Keratinocyte (primary cell): ENCODE data around the gene ESM1.

Experiments used
- EZH2 ChIP-seq: IDR thresholded peaks from one replicate; pipeline ENCODE4 v1.6.1; 2012; ENCODE audit warnings: inconsistent platforms, mild to moderate bottlenecking, low read length, moderate library complexity
- TF ChIP-seq, protein P1 (sequence below), 3 experiments: IDR thresholded peaks in 1 of 3; conservative IDR thresholded peaks in 1 of 3; optimal IDR thresholded peaks in 1 of 3; 2 replicates in 2 of 3; 3 replicates in 1 of 3; pipeline versions ENCODE3 to v1.5.1; 2011; ENCODE audit warnings: low read length in 3 of 3, mild to moderate bottlenecking in 3 of 3, moderate library complexity in 2 of 3, control low read depth in 1 of 3, inconsistent platforms in 1 of 3; ENCODE audit not compliant: insufficient read depth in 2 of 3; ENCODE audit errors: extremely low read depth in 1 of 3

DNA sequence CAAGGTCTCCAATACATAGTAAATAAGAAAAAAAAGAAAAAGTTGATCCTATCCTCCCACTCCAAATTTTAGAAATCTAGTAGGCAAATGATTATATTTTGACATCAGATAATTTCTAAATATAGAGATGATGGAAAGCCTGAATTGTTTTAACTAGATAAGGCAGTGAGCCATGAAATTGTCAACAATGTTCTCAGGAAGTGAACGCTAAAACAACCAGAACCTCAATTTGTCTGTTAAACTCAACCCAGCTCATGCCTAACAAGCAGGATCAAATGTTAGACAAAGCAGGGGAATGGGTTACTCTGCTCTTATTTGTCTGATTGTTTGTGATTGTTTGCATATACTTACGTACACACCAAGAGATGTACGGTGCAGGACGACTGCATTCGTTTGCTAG is 49.2 kb downstream of the ESM1 start:
- TF ChIP-seq, protein P1, sequence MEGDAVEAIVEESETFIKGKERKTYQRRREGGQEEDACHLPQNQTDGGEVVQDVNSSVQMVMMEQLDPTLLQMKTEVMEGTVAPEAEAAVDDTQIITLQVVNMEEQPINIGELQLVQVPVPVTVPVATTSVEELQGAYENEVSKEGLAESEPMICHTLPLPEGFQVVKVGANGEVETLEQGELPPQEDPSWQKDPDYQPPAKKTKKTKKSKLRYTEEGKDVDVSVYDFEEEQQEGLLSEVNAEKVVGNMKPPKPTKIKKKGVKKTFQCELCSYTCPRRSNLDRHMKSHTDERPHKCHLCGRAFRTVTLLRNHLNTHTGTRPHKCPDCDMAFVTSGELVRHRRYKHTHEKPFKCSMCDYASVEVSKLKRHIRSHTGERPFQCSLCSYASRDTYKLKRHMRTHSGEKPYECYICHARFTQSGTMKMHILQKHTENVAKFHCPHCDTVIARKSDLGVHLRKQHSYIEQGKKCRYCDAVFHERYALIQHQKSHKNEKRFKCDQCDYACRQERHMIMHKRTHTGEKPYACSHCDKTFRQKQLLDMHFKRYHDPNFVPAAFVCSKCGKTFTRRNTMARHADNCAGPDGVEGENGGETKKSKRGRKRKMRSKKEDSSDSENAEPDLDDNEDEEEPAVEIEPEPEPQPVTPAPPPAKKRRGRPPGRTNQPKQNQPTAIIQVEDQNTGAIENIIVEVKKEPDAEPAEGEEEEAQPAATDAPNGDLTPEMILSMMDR (optimal IDR thresholded peaks at IDR 0.05 in 1 of 3, IDR thresholded peaks at IDR 0.05 in 1 of 3, conservative IDR thresholded peaks at IDR 0.05 in 1 of 3; ENCODE audit: extremely low read depth in 1 of 3, insufficient read depth in 2 of 3, low read length in 3 of 3), result no peak
- no peak for TF ChIP-seq EZH2
